GM21619 (cell line): ENCODE data around the gene KRTAP4-16.
"Not testable (repeated sequence)": the region's sequence is repeated elsewhere in the genome, so short reads cannot be mapped to it uniquely, and the experiment has no call there.

Experiments
- ATAC-seq: cut with Tn5 transposase; IDR thresholded peaks from one replicate; pipeline ENCODE4 v1.9.1; 2021; ENCODE audit not compliant: unreplicated experiment

Gene KRTAP4-16

DNA sequence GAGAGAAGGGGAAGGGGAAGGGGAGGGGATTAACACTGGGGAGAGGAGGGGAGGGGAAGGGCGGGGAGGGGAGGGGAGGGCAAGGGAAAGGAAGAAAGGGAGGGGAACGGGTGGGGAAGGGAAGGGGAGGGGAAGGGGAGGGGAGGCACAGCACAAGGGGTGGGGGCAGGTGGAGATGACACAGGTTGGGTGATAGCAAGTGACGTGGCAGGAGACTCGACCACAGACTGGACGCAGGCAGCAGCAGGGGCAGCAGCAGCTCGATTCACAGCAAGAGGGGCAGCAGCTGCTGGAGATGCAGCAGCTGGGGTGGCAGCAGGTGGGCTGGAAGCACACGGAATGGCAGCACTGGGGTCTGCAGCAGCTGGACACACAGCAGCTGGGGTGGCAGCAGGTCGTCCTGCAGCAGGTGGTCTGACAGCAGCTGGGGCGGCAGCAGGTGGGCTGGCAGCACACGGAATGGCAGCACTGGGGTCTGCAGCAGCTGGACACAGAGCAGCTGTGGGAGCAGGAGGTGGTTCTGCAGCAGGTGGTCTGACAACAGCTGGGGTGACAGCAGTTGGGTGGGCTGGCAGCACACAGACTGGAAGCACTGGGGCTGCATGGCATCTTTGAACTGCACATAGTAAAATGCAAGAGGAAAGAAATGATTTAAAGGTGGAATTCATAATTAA lies at the start of gene KRTAP4-16:
TSS of gene KRTAP4-16 (minus strand) at position 624 of the 674 bp plus-strand sequence. CDS start at position 624, 0 bp downstream.
- no peak for ATAC-seq

DNA sequence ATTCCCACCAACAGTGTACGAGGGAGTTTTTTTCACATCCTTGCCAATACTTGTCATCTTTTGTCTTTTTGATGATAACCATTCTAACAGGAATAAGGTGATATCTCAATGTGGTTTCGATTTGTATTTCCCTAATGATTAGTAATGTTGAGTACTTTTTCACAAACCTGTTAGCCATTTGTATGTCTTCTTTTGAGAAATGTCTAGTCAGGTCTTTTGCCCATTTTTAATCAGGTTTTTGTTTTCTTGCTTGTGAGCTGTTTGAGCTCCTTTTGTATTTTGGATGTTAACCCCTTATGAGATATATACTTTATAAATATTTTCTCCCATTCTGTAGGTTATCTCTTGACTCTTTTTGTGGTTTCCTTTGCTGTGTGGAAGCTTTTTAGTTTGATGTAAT lies 49.5 kb upstream of the KRTAP4-16 start:
- no peak for ATAC-seq

DNA sequence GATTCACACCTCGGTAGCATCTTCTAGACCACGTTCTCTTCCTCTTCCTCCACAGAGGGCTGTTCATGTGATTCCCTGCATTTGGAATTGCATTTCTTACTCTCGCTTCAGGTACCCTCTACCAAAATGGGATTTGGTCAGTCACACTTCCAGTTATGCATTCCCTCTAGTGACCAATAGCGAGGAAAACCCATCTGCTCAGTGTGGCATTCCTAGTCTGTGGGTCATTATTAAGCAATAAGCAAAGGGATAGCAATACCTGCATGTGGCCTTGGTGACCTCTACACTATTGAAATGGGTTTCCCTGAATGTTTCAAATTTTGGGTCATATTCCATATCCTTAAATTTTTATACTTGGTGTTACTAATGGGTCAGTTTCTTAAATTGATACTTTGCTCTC lies 48.0 kb upstream of the KRTAP4-16 start:
- no peak for ATAC-seq

DNA sequence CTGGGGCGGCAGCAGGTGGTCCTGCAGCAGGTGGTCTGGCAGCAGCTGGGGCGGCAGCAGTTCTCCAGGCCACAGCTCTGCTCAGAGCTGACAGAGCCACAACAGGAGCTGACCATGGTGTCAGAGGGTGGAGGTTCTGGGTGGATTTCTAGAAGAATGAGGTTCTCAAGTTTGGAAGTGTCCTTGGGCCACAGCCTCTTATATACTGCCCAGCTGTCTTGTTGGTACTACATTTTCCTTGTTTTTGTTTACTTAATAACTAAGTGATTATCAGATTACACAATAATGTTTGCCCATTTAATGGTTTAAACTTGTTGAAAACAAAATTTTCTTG lies 47.6 kb upstream of the KRTAP4-16 start, which contains the start of gene KRTAP4-5:
TSS of gene KRTAP4-5 (minus strand) at position 174 of the 334 bp plus-strand sequence. CDS start at position 116, 58 bp downstream.
- ATAC-seq = no peak

DNA sequence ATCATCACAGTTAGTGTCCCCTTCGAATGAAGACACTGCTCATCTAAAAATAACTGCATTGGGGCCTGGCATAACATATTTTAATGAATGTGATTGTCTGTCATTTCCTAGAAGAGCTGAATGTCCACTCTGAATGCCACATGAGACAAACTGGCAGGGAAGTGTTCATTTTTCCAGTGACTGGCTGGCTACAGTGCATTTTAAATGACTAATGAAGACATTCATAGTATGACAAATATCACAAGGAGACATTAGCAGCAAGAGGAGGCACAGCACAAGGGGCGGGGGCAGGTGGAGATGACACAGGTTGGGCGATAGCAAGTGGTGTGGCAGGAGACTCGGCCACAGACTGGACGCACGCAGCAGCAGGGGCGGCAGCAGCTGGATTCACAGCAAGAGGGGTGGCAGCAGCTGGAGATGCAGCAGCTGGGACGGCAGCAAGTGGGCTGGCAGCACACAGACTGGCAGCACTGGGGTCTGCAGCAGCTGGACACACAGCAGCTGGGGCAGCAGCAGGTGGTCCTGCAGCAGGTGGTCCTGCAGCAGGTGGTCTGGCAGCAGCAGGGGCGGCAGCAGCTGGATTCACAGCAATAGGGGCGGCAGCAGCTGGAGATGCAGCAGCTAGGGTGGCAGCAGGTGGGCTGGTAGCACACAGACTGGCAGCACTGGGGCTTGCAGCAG lies 47.1 kb upstream of the KRTAP4-16 start:
- ATAC-seq = not testable (repeated sequence)

DNA sequence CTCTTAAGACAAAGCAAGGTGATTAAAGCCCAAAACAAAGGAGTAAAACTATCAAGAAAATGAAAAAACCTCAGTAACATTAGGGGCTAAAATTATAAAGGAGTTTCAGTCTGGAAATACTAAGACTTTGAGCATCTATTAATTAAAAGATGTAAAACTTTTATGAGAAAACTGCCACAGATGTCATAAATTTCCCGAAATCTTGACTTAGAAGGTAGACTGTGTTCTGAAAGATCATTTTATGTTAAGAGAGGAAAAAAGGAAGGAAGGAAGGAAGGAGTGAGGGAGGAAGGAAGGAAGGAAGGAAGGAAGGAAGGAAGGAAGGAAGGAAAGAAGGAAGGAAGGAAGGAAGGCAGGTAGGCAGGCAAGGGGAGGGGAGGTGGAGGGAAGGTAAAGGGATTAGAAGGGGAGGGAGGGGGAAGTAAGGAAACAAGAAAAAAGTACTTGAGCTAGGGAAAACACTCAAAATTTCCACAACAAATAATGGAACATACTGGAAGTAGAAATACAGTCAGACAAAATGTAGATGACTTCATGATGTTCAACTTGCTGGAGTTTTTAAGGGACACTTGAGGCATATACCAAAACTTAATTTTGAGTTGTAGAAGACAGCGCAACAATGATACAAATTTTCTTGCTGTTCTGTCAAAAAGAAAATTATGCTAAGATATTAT lies 45.7 kb upstream of the KRTAP4-16 start:
- no peak for ATAC-seq

DNA sequence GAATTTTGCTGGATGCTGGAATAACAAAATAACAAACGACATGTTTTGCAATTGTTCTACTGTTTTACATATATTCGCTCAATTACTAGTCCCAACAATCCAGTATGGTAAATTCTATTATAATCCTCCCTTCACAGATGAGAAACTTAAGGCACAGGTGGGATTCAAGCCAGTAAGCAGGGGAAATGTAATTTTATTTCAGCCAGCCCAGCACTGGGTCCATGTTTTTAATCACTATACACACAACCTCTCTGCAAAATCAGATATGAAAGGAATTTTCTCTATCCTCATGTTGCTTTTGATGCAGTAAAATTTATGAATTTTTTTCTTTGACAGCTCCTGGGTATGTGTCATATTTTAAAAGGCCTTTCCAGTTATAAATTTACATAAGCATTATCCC lies 43.3 kb upstream of the KRTAP4-16 start:
- ATAC-seq = no peak

DNA sequence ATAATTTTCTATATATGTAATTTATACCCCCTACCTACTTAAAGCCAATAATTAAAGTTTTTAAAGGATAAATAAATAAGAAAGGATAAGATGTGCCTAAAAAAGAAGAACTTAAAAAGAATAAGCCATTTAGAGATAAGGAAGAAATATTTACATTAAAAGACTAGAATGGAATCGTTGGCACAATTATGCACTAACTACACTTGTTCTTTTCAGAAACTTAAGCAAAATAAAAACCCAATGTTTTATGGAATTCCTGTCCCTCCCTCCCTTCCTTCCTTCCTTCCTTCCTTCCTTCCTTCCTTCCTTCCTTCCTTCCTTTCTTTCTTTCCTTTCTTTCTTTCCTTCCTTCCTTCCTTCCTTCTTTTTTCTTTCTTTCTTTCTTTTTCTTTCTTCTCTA lies 42.8 kb upstream of the KRTAP4-16 start:
- ATAC-seq = no peak

DNA sequence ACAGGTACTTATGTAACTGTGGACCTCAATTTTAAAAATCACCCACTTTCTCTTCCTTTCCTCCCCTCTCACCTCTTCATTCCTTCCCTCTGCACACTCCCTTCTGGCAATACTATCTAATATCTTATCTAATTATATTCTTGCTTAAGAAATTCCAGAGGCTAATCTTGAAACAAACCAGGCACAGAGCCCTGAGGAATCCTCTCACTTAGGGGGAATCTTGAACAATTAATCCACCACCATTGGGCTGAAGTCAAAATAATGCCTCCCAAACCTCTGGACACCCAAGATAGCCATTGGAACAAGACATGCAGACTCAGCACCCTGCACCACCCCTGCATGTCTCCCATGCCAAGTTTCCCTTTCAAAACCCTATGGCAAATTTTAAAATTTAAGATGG lies 39.4 kb upstream of the KRTAP4-16 start:
- ATAC-seq = no peak

DNA sequence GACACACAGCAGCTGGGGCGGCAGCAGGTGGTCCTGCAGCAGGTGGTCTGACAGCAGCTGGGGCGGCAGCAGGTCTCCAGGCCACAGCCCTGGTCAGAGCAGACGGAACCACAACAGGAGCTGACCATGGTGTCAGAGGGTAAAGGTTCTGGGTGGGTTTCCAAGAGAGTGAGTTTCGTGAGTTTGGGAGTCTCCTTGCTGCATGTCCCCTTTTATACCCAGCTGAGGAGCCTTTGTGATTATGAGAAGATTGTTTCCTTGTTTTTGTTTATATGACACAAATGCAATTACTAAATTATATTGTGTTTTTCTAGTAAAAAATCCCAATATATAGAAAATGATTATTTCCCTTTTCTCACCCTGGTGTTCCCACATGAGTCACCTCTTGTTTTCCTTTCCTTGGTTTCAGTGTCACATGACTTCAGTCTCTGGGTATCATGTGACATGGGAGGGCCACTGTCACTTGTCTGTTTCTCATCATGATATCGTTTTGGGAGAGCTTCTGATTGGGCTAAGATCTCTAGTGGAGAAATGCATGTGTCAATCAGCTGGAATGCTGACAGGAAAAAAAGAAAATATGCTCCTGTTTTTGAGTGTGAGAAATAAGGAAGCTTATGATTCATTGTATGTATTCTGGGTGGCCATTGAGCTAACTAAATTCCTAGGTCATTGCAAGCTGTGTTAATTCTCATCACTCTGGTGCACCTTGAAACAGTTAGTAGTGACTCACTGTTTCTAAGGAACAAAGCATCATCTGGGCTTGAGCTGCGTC lies 38.5 kb upstream of the KRTAP4-16 start, which contains the start of gene KRTAP4-6:
TSS of gene KRTAP4-6 (minus strand) at position 185 of the 772 bp plus-strand sequence. CDS start at position 128, 57 bp downstream.
- no peak for ATAC-seq

DNA sequence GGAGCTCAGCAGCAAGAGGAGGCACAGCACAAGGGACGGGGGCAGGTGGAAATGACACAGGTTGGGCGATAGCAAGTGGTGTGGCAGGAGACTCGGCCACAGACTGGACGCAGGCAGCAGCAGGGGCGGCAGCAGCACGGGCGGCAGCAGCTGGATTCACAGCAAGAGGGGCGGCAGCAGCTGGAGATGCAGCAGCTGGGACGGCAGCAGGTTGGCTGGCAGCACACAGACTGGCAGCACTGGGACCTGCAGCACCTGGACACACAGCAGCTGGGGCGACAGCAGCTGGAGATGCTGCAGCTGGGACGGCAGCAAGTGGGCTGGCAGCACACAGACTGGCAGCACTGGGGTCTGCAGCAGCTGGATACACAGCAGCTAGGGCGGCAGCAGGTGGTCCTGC lies 37.9 kb upstream of the KRTAP4-16 start:
- not testable (repeated sequence) for ATAC-seq

DNA sequence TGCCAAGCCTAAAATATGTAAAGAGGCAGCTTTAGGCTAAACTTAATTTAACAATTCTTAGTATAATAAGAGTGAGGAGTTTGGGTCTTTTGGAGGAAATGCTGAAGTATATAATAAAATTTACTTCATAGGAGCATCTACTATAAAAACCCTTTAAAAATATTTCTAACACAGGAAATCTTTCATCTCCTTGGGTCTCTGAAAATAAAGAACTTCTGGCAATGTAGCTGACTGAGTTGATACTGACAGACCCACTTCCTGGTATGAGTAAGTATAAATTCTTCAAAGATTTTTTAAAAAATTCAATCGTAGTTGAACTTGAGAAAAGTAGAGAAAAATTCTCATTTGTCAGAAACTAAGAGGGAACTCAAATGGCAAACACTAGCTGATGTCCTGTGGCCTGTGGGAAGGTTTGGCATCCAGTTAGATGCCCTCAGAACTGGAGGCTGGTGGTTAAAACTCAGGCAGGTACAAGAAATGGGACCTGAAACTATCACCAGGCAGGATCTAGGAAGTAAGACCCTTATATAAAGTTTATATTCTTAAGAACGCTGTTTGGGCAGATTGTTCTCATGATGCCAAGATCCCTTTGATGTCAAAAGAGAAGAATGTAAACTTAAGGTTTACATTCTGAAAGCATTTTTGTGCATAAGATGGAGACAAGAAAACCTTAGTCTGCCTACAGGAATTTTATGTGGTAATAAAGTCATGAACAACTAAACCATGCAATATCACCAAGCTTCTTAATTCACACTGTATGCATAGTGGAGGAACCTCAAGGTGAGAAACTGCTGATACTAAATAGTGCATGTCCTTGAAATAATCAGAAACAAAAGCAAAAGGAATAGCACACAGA lies 32.1 kb upstream of the KRTAP4-16 start:
- ATAC-seq = no peak

DNA sequence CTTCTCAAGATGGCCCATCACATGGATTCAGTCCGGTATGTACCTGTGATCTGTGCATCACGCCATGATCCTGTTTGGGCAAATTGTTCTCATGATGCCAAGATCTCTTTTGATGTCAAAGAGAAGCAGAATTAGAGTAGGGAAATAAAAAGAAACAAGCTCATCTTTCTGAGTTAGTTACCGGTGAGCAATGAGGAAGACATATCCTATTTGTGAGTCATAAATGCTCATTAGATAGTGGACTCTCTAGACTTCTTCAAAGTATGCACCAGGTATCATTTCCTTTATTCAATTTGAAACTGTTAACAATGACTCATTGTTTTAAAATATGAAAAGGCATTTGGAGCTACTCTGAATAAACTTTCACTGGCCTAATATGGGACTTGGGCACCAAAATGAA lies 30.0 kb upstream of the KRTAP4-16 start:
- no peak for ATAC-seq

DNA sequence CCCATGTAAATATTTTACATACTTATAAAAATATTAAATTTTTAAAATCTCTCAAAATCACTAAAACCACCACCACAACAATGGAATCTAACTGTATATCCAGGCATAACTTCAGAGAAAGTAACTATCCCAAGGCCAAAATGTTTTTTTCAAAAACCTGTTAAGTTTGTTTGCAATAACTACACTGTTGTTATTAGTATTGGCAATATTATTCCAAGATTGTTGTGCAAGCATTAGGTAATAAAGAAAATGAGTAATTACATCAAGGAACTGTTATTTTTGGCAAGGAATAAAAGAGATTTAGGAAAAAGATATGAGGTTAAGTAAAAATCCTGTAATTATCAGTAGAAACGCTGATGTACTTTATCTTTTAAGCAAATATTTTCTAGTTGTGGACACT lies 25.4 kb upstream of the KRTAP4-16 start:
- no peak for ATAC-seq

DNA sequence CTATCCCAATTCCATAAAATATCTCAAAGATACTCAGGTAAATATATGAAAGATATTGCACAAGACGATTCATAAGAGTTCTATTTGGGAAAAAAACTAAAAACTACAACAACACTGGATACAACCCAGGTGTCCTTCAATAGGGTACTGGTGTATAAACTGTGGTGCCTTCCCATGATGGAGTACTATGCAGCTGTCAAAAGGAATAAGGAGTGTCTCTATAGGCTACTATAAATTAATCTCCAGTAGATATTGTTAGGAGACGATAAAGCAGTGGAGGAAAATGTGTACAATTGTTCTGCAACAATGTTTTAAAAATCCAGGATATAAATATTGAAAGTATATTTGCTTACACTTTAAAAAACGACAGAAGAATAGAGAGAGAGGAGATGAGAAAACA lies 24.4 kb upstream of the KRTAP4-16 start:
- no peak for ATAC-seq

DNA sequence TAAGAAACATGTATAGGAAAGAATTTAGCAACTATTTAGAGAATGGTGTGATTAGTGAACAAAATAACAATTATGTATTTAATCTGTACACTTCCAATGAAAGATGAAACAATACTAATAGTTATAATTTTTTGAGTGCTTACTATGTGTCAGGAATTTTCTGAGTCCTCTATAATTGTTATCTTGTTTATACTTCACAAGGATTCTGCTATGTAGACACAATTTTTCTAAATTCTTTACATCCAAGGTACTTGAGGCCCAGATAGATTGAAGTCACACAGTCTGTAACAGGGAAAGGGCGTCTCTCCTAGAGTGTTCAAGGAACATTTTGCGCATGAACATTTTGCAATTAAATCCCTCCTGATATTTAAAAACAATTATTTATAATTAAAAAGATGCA lies 23.1 kb upstream of the KRTAP4-16 start:
- no peak for ATAC-seq

DNA sequence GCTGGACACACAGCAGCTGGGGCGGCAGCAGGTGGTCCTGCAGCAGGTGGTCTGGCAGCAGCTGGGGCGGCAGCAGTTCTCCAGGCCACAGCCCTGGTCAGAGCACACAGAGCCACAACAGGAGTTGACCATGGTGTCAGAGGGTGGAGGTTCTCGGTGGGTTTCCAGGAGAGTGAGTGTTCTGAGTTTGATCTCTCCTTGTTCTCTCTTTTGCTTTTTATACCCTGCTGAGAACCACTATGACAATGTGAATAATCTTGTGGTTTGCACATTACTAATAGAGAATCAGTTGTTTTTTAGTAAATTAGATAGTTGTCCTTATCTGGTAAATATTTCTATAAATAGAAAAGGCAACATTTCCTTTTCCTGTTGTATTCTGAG lies 22.0 kb upstream of the KRTAP4-16 start, which contains the start of gene KRTAP4-12:
TSS of gene KRTAP4-12 (minus strand) at position 192 of the 381 bp plus-strand sequence. CDS start at position 132, 60 bp downstream.
- not testable (repeated sequence) for ATAC-seq

DNA sequence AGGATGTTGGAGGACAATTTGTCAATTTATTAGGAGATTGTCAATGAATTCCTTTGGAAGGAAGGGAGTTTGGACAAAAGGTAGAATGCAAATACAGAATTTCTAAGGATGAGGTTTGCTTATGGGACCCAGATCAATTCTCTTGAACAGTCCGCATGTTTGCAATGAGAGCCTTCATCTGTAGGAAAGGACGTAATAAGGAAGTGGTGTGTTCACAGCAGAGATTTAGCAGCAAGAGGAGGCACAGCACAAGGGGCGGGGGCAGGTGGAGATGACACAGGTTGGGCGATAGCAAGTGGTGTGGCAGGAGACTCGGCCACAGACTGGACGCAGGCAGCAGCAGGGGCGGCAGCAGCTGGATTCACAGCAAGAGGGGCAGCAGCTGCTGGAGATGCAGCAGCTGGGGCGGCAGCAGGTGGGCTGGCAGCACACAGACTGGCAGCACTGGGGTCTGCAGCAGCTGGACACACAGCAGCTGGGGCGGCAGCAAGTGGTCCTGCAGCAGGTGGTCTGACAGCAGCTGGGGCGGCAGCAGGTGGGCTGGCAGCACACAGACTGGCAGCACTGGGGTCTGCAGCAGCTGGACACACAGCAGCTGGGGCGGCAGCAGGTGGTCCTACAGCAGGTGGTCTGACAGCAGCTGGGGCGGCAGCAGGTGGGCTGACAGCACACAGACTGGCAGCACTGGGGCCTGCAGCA lies 21.4 kb upstream of the KRTAP4-16 start:
- not testable (repeated sequence) for ATAC-seq

DNA sequence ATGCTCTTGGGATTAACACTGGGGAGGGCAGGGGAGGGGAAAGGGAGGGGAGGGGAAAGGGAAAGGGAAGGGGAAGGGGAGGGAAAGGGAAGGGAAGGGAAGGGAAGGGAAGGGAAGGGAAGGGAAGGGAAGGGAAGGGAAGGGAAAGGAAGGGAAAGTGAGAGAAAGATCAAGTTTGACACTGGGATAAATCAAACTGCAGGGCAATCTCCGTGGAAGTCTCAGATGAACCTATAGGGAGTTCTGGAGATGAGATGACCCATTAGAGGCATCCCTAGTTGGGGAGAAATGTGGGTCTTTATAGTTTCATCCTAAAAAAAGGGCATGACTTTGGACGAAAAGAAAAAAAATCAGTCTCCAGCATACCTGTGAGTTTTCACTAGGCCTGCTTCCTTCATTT lies 19.7 kb upstream of the KRTAP4-16 start:
- no peak for ATAC-seq
